GM21723 (cell line): Measurements from ENCODE around the gene TECPR2.

ENCODE experiments used
- ATAC-seq: cut with Tn5 transposase; IDR thresholded peaks from one replicate; pipeline ENCODE4 v1.9.1; 2021; ENCODE audit warnings: mild to moderate bottlenecking, moderate library complexity; ENCODE audit not compliant: unreplicated experiment

Gene TECPR2

GRCh38 chr14:102491786-102492530 is 129.2 kb downstream of the TECPR2 start:
- no peak for ATAC-seq

- no peak for ATAC-seq
Observed at GRCh38 chr14:102492531-102492910, 129.8 kb downstream of the TECPR2 start.

DNA sequence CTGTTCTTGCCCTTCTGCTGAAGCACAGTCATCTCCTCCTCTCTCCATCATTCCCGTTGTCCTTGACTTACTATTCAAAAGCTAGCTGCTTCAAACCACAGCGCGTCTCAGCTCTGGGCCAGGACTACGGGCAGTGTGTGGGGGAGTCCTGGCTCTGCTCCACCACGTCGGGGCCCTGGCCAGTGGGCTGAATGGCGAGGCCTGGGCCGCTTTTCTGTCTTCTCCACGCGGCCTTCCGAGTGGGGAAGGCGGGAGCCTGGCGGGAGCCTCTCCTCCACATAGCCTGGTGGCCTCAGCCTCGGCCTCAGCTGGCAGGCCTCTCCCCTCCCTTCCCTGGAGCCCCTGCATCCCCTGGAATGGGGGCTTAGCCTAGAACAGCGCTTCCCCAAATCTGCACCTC is 130.4 kb downstream of the TECPR2 start:
- no peak for ATAC-seq

GRCh38 chr14:102493585-102493984 is 130.8 kb downstream of the TECPR2 start:
- no peak for ATAC-seq

DNA sequence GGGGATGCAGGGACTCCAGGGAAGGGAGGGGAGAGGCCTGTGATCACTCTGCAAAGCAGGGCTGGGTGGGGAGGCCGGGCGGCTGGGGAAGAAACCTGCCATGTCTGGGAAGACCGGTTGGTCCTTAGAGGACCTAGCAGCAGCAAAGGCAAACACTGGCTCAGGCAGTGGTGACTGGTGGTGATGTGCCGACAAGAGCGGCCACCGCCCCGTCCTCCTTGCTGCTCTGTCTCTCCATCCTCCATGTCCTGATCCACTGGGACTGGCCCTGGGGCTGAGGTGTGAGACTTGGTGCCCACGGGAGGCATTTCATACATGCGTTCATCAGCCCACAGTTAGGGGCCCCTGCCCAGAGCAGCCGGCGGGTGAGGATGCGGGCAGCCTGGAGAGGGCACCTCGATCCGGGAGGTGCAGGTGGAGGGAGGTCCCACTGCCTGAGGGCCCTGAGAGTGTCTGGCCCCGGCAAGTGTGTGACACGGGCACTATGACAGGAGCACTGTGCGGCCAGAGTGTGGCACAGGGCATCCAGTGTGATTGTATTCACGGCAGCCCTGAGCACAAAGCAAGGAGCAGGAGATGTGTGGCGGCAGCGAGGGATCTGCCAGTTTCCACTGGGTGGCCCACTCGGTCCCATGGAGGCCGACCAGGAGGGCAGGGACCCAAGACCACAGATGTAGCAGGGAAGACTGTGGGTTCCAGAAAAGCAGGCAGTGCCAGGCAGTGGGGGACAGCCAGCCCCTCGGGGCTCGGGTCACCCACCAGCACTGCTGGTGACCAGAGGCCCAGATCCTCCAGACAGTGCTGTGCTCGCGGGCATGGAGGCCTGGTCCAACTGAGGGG is 133.0 kb downstream of the TECPR2 start:
- no peak for ATAC-seq

DNA sequence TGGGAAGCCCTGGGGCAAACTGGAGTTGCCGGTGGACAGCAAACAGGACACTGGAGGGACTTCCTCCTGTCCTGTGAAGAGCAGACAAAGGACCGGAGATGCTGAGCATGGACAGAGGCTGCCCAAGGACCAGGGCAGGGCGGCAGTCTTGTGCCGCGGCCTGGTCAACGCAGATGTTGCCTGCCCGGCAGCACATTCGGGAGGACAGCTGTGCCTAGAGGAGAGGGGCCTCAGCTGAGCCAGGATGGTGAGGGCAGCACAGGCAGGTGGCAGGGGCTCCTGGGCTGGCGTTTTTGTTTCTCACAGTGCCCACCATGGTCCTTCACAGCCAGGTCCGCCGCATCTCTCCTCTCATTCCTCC is 133.6 kb downstream of the TECPR2 start:
- no peak for ATAC-seq

DNA sequence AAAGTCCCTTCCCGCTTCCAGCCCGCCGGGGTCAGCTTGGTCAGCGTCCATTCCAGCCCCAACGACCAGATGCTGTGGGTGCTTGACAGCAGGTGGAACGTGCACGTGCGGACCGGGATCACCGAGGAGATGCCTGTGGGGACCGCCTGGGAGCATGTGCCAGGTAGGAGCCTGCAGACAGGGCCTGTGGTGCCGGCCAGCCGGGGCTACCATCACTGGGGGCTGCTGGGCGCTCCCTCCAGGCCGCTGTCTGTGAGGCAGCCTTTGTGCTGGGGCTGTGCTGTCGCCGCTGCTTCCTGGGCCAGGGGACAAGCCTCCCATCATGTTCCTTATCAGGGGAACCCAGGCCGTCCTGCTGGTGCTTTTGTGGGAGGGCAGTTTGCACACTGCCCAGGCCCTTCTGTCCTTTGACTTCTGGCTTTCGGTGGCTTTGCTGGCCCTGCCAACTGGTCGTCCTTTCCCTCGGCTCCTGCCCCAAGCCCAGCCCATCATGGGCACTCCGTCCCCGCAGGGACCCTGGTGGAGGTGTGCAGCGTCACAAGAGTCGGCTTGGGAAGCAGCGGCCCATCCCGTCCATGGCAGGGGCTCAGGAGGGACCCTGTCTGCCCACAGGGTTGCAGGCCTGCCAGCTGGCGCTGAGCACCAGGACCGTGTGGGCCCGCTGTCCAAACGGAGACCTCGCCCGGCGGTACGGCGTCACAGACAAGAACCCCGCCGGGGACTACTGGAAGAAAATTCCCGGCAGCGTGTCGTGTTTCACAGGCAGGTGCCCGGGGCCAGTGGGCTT is 134.4 kb downstream of the TECPR2 start:
- no peak for ATAC-seq

DNA sequence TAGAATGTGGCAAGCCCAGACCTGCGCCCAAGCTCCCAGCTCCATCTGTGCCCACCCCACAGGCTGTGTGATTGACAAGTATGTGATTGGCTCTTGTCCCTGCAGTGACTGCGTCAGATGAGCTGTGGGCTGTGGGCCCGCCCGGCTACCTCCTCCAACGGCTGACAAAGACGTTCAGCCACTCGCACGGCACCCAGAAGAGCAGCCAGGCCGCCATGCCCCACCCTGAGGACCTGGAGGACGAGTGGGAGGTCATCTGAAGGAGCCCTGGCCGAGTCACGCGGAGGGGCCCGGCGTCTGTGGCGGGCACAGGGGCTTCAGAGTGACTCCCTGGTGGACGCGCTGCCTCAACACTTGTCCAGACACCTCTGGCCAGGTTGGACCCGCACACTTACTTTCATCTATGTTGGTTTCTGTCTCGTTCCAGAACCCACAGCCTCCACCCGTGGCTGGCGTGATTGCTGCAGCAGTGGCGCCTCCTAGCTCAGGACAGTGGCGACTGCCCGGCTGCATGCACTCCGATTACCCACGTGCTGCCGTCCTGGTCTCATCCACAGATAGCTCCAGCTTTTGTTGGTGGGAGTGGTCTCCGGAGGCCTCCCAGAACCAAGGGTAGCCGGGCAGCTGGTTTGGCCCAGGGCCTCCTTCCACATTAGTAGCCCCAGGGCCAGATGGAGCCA is 135.4 kb downstream of the TECPR2 start:
- no peak for ATAC-seq

DNA sequence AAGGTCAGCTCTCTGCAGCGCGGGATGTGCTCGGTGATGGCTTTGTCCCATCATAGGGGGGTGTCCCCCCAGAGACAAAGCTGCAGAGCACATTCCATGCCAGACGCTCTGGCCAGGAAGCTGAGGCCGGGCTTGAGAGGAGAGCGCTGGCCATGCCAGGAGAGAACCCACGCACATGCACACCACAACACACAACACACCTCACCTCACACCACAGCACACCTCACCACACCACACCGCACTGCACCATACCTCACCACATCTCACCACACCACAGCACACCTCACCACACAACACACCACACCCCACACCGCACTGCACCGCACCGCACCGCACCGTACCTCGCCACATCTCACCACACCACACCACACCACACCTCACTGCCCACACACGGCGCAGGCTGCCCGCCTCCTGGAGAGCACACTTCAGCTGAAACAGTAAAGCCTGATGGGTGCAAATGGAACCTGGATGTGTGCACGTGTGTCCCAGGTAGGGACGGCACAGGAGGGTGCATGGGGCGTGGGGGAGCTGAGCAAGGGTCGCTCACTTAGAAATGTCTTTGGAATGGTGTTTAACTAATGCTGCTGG is 136.0 kb downstream of the TECPR2 start:
- ATAC-seq, result no peak

- ATAC-seq, result no peak
Observed at GRCh38 chr14:102499401-102500157, 136.8 kb downstream of the TECPR2 start.

- no peak for ATAC-seq
Observed at GRCh38 chr14:102500158-102500662, 137.5 kb downstream of the TECPR2 start.

DNA sequence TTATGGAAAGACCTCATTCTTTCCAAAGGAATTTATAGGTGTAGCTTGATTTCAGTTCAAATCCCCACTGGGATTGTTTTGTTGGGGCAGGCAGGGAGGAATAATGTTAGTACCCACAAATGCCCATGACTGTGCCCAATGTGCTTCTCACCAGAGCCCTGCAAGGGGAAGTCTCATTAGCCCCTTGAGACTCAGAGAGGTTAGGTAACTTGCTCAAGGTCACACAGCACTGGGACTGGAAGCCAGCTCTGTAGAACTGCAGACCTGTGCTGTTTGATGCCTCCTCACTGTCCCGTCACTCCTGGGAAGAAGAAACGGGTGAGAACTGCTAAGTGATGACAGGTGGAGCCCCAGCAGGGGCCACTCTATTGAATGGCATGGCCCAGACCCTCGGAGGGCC is 138.0 kb downstream of the TECPR2 start:
- ATAC-seq, result no peak

DNA sequence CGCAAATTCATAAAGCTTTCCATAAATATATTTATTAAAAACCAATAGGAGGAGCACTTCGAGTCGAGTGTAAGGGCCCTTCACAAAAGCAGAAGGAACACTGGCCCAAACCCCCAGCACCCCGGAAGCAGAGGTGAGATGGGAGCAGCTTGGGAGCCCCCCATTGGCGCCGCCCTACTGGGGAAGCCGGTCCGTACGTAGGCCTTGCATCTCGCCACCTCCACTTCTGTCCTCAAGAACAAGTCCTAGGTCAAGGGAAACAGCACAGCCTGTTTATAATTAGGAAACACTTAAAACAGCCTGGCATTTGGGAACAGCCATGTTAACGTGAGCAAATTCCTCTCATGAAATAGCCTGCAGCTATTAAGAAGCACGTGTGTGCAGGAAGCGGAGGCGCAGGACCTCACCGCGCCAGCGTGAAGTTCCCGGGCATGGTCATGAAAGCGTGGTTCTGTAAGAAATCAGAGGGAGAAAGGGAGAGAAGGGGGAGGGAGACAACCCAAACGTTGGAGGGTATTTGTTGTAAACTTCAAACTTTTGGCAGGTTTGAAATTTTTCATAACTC is 139.1 kb downstream of the TECPR2 start:
- ATAC-seq, result no peak

GRCh38 chr14:102502571-102502970 is 139.8 kb downstream of the TECPR2 start:
- no peak for ATAC-seq

GRCh38 chr14:102503641-102504327 is 141.0 kb downstream of the TECPR2 start:
- ATAC-seq, result no peak

GRCh38 chr14:102504328-102504999 is 141.7 kb downstream of the TECPR2 start:
- no peak for ATAC-seq

GRCh38 chr14:102505000-102505619 is 142.4 kb downstream of the TECPR2 start:
- ATAC-seq, result no peak
